ENCODE data around the gene C2CD4C. TPM values are rescaled to one million over a fixed set of nuclear protein-coding genes. Genes with fewer than 3 reads are reported as not detected.

Gene C2CD4C
- total RNA-seq, 1 experiment from 2014 or later, result 13.6 TPM

DNA sequence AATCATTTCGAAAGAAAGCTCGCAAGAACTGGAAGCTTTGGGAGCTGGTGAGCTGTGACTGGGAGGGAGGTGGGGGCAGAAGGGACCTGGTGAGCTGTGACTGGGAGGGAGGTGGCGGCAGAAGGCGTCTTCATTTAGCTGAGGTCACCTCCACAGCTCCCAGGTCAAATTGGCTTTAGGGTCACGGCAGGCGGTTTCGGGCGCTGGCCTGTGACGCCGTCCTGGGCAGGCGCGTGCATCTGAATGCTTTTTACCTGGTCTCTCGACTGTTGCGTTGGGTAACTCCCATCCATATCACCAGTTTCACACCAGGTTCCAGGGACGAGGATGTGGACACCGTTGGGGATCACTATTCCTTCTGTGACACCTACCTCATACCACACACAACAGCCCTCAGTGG is 29.2 kb downstream of the C2CD4C start:
- Histone ChIP-seq H3K27ac (ENCODE audit: low read length) (no peak overlapping the region), H3K9me3 (ENCODE audit: control insufficient read depth, insufficient read depth, low read depth, low read length) (no peaks in the 10 kb centered on the region), H3K4me3 (ENCODE audit: low read depth in 2 of 2, low read length in 2 of 2) (no peak overlapping the region), H3K36me3 (ENCODE audit: control insufficient read depth, insufficient read depth, low read length) (no peaks in the 10 kb centered on the region), H3K4me1 (ENCODE audit: control insufficient read depth, insufficient read depth, low read length) (no peaks in the 10 kb centered on the region), H3K27me3 (ENCODE audit: control insufficient read depth, insufficient read depth, low read length) (no peaks in the 10 kb centered on the region)
- in situ Hi-C loops (cut with HindIII; ENCODE audit: low pct_unique_long_range_greater_than_20kb, low sequenced_read_pairs) (no loop called here), intact Hi-C loops (cut with micrococcal nuclease; ENCODE audit: unreplicated experiment) (no loop called here)
- ATAC-seq (no peak), DNase-seq (ENCODE audit: low read depth, low spot score) (no peak)
- BruUV-seq (replicated peaks), result no TSS peak
- TF ChIP-seq, protein P1, sequence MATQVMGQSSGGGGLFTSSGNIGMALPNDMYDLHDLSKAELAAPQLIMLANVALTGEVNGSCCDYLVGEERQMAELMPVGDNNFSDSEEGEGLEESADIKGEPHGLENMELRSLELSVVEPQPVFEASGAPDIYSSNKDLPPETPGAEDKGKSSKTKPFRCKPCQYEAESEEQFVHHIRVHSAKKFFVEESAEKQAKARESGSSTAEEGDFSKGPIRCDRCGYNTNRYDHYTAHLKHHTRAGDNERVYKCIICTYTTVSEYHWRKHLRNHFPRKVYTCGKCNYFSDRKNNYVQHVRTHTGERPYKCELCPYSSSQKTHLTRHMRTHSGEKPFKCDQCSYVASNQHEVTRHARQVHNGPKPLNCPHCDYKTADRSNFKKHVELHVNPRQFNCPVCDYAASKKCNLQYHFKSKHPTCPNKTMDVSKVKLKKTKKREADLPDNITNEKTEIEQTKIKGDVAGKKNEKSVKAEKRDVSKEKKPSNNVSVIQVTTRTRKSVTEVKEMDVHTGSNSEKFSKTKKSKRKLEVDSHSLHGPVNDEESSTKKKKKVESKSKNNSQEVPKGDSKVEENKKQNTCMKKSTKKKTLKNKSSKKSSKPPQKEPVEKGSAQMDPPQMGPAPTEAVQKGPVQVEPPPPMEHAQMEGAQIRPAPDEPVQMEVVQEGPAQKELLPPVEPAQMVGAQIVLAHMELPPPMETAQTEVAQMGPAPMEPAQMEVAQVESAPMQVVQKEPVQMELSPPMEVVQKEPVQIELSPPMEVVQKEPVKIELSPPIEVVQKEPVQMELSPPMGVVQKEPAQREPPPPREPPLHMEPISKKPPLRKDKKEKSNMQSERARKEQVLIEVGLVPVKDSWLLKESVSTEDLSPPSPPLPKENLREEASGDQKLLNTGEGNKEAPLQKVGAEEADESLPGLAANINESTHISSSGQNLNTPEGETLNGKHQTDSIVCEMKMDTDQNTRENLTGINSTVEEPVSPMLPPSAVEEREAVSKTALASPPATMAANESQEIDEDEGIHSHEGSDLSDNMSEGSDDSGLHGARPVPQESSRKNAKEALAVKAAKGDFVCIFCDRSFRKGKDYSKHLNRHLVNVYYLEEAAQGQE (IDR thresholded peaks at IDR 0.05; ENCODE audit: insufficient read depth in 1 of 2, low read depth in 2 of 2, low read length in 1 of 2), result no peak
- TF ChIP-seq CTCF (IDR thresholded peaks at IDR 0.05) (no peak), TCF7L2 (IDR thresholded peaks at IDR 0.05; ENCODE audit: low read depth, low read length) (no peak), SIN3A (IDR thresholded peaks at IDR 0.05; ENCODE audit: borderline replicate concordance, insufficient read depth, low read depth, low read length) (no peak), POLR2AphosphoS5 (IDR thresholded peaks at IDR 0.05; ENCODE audit: low read depth, low read length) (no peak)
- POLR2A ChIA-PET, result no interaction called here
- CTCF ChIA-PET, result no interaction called here

DNA sequence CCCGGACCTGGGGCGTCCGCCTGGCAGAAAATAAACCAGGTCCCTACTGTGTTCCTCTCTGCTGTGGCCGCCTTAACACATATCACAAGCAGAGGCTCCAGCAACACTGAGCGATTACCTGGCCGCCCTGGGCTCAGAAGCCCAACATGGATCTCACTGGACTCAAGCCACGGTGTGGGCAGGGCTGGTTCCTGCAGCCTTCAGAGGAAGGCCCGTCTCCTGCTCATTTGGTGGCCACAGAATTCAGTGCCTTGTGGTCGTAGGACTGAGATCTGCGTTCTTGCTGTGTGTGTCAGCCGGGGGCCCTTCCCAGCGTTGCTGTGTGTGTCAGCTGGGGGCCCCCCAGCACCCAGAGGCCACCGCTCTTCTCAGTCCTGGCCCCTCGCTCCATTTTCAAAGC is 30.2 kb downstream of the C2CD4C start:
- TF ChIP-seq SIN3A (IDR thresholded peaks at IDR 0.05; ENCODE audit: borderline replicate concordance, insufficient read depth, low read depth, low read length), result no peak
- TF ChIP-seq CTCF (IDR thresholded peaks at IDR 0.05), result no peak
- no peak for TF ChIP-seq POLR2AphosphoS5 (IDR thresholded peaks at IDR 0.05; ENCODE audit: low read depth, low read length)
- no peak for TF ChIP-seq TCF7L2 (IDR thresholded peaks at IDR 0.05; ENCODE audit: low read depth, low read length)
- TF ChIP-seq, protein P1 (IDR thresholded peaks at IDR 0.05; ENCODE audit: insufficient read depth in 1 of 2, low read depth in 2 of 2, low read length in 1 of 2), result no peak
- no peaks in the 10 kb centered on the region for H3K9me3 ChIP-seq (ENCODE audit: control insufficient read depth, insufficient read depth, low read depth, low read length)
- no TSS peak for BruUV-seq (replicated peaks)
- no peaks in the 10 kb centered on the region for H3K36me3 ChIP-seq (ENCODE audit: control insufficient read depth, insufficient read depth, low read length)
- no peaks in the 10 kb centered on the region for H3K4me1 ChIP-seq (ENCODE audit: control insufficient read depth, insufficient read depth, low read length)
- H3K4me3 ChIP-seq (ENCODE audit: low read depth in 2 of 2, low read length in 2 of 2), result no peak overlapping the region
- H3K27me3 ChIP-seq (ENCODE audit: control insufficient read depth, insufficient read depth, low read length), result no peaks in the 10 kb centered on the region
- H3K27ac ChIP-seq (ENCODE audit: low read length), result no peak overlapping the region
- ATAC-seq (no peak), DNase-seq (ENCODE audit: low read depth, low spot score) (no peak)
- in situ Hi-C loops (cut with HindIII; ENCODE audit: low pct_unique_long_range_greater_than_20kb, low sequenced_read_pairs) (no loop called here), intact Hi-C loops (cut with micrococcal nuclease; ENCODE audit: unreplicated experiment) (no loop called here)
- ChIA-PET CTCF (no interaction called here), POLR2A (no interaction called here)
